HG02798 (cell line): ENCODE results near the gene TP73.
"Not testable (repeated sequence)": the region's sequence is repeated elsewhere in the genome, so short reads cannot be mapped to it uniquely, and the experiment has no call there.

Experiments
- ATAC-seq: cut with Tn5 transposase; IDR thresholded peaks from one replicate; pipeline ENCODE4 v1.9.1; 2021; ENCODE audit warnings: mild to moderate bottlenecking; ENCODE audit not compliant: unreplicated experiment, poor library complexity

Gene TP73

GRCh38 chr1:3617806-3618345 is 34.4 kb upstream of the TP73 start:
- no peak for ATAC-seq

GRCh38 chr1:3618531-3618880 is 33.8 kb upstream of the TP73 start:
- ATAC-seq: no peak

DNA sequence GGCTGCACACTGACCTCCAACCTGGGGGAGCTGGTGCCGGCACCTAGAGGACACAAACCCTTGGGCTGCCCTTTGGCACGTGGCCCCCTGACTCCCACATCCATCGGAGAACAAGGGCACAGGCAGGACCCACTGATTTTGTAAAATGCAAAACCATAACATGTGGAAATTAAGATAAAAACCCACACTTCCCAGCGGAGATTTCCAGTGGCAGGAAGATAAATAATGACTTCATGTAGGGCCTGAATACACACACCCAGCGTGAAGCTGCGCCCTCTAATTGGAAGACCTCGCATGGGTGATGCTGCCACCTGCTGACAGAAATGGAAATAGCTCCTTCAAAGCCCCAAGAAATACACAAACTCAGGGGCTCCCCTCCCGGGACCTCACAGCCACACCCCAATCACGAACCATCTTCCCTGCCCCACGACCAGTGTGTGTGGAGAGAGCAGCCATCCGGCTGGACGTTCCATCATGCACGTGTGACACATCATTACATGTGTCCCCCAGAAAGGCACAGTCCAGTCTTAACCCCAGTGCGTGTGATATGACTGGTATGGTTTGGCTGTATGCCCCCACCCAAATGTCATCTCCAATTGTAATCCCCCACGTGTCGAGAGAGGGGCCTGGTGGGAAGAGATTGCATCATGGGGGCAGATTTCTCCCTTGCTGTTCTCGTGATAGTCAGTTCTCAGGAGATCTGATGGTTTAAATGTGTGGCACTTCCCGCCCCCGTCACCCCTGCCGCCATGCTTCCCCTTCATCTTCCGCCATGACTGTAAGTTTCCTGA is 33.2 kb upstream of the TP73 start:
- ATAC-seq: no peak

DNA sequence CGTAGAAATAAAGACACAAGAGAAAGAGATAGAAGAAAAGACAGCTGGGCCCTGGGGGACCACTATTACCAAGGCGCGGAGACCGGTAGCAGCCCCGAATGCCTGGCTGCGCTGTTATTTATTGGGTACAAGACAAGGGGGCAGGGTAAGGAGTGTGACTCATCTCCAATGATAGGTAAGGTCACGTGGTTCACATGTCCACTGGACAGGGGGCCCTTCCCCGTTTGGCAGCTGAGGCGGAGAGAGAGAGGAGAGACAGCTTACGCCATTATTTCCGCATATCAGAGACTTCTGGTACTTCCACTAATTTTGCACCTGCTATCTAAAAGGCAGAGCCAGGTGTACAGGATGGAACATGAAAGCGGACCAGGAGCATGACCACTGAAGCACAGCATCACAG is 31.6 kb upstream of the TP73 start:
- ATAC-seq: no peak

DNA sequence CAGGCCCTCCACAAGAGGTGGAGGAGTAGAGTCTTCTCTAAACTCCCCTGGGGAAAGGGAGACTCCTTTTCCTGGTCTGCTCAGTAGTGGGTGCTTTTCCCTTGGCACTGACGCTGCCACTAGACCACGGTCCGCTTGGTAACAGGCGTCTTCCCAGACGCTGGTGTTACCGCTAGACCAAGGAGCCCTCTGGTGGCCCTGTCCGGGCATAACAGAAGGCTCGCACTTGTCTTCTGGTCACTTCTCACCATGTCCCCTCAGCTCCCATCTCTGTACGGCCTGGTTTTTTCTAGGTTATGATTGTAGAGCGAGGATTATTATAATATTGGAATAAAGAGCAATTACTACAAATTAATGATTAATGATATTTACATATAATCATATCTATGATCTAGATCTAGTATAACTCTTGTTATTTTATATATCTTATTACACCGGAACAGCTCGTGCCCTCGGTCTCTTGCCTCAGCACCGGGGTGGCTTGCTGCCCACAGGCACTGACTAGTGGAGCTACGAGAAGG is 31.1 kb upstream of the TP73 start:
- not testable (repeated sequence) for ATAC-seq

DNA sequence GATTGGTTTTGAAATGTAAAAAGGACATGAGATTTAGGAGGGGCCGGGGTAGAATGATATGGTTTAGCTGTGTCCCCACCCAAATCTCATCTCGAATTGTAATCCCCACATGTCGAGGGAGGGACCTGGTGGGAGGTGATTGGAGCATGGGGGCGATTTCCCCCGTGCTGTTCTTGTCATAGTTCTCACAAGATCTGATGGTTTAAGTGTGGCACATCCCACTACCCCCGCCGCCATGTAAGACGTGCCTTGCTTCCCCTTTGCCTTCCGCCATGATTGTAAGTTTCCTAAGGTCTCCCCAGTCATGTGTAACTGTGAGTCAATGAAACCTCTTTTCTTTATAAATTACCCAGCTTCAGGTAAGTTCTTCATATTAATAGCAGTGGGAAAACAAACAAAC is 30.2 kb upstream of the TP73 start:
- ATAC-seq: not testable (repeated sequence)

DNA sequence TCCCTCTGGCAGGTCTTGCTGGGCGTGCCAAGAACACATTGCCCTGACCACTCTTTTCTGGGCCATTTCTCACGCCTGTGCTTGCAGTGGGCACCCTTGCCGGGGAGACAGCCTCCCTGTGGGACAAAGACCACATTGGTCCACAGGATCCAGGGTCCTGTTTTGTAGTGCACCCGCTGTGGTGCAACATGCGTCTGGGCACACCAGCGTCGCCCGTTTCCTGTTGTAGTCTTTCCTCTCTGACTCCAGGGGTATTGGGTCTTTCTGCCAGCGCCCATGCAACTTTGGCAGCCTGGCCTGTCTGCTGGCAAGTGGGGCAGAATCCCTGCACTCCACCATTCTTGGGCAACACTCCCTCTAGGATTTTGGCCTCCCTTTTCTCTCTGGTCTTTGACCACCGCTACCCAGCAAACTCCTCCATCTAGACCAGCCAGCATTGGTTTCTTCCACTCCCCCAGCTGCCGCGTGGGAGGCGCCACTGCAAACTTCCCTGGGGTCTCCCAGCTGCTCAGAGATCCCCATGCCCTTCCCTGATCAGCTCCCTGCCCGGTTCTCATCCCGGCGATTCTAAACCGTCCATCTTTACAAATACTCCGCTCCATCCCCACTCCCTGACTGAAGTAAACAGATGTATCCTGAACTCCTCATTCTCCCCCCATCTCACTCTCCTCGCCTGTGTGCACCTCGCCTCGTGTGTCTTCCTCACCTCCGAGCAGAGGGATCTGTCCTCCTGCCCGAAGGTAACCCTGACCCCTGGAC is 28.7 kb upstream of the TP73 start:
- no peak for ATAC-seq

DNA sequence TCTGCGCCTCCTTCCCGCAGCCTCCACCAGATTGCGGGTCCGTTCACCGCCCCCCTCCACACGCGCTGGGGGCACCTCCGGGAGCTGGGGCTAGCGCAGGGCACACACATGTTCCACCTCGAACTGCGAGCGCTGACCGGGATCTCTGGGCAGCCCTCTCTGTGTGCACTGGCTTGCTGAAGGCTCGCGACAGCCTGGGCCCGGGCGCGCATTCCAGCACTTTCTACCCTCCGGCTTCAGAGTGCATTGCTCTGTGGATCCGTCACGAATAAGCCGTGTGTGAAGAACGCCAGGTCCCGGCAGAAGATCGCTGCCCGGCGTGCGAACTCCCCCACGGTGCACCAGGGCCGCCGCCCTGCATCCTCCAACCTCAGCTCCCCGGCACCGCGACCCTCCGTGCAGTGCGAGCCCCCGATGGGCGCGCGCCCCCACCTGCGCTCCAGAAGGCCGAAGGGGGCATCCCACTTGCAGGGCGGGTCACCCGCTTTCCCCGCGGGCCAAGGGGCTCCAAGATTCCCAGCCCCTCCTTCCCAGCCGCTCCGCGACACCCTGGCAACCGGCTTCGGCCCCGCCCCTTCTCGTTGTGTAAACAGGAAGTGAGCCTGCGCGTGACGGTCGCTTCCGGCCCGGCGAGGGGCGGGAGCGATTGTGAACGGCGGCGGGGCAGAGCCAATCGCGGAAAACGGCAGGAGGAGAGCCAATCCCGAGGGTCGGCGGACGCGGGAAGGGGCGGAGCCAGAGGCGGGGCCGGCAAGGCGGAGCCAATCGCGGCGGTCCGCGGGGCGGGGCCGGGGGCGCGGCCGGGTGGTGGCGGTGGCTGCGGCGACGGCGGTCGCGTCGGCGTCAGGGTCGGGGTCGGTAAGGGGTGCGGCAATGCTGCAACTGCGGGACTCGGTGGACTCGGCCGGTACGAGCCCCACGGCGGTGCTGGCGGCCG is 27.8 kb upstream of the TP73 start, which contains the start of gene TPRG1L:
Gene TPRG1L, plus strand, starts transcription at position 816 of the 937 bp plus-strand sequence. Its CDS starts 58 bp downstream, at position 874.
- peak; percentile 96 for ATAC-seq

DNA sequence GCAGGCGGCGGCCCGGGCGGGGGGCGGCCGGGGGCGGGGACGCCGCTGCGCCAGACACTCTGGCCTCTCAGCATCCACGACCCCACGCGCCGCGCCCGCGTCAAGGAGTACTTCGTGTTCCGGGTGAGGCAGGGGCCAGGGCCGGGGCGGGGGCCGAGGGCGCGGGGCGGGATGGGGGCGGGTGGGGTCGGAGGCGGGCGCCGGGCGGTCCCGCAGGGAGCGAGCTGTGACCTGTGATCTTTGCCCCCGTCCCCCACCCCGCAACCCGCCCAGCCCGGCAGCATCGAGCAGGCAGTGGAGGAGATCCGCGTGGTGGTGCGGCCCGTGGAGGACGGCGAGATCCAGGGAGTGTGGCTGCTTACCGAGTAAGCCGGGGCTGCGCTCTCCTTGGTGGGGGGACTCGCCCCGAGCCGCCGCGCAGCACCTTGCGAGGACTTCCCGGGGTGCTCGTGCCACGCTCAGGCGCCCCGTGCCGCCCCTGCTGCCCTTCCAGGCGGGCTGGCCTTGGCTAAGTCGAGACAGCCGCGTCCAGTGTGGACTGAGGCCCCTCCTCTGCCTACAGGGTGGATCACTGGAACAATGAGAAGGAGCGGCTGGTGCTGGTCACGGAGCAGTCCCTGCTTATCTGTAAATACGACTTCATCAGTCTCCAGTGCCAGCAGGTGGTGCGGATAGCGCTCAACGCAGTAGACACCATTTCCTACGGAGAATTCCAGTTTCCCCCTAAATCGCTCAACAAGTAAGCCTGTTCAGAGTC is 27.0 kb upstream of the TP73 start:
- ATAC-seq: peak; percentile 5

DNA sequence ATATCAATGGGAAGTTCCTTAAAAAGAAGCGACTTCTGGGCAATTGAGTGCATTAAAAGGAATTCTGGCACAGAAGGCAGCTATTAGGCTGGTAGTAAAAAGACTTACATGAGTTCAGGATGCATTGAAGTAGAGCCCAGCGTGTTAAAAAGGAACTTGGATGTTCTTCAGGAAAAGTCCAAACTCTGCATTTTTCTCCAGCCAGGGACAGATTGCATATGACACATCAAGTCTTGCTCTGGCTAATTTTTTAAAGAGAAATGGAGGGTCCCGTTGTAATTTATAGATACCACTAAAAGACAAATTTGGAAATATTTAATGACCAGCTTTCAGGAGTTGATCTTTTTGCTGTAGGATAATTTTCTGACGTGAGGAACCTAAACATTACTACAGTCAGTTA is 26.3 kb upstream of the TP73 start:
- no peak for ATAC-seq

GRCh38 chr1:3627515-3628253 is 24.6 kb upstream of the TP73 start:
- no peak for ATAC-seq

GRCh38 chr1:3628445-3628844 is 23.9 kb upstream of the TP73 start:
- ATAC-seq: no peak

- ATAC-seq: no peak
Measured at GRCh38 chr1:3629561-3630160, 22.7 kb upstream of the TP73 start.

DNA sequence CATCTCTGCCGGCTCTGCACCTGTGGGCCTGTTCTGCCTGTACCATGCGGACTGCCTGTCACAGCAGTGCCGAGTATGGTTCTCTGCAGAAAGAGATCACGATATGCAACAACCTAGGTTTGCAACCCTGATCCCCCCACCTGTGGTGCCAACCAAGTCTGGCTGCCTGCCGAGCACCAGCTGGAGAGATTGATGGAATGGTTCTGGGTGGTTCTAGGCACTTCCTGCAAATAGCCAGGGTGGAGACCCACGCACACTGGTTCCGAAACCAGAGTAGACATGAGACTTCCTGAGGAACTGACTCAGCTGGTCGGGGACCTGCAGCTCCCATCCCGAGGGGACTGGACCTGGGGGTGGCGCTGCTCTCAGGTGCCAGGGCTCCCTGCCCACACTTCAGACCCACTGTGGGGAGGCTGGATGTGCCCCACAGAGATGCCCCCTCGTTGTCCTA is 22.1 kb upstream of the TP73 start:
- no peak for ATAC-seq

DNA sequence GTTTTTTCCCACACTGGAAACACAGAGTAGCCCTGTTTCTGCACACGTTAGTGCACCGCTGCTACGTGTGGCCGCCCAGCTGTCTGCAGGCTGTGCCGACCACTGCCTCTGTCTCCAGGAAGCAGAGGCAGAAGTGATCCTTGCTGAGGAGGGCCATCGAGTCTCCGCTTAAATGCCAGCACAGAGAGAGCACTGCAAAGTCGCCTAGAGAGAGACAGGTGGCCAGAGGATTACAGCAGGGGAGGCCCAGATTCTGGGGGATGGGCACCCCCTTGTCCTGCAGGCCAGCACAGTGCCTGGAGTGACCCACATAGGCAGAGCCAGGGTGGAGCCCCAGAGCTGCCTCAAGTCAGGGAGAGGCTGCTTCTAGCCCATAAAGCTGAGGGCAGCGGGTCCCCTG is 21.4 kb upstream of the TP73 start:
- no peak for ATAC-seq

DNA sequence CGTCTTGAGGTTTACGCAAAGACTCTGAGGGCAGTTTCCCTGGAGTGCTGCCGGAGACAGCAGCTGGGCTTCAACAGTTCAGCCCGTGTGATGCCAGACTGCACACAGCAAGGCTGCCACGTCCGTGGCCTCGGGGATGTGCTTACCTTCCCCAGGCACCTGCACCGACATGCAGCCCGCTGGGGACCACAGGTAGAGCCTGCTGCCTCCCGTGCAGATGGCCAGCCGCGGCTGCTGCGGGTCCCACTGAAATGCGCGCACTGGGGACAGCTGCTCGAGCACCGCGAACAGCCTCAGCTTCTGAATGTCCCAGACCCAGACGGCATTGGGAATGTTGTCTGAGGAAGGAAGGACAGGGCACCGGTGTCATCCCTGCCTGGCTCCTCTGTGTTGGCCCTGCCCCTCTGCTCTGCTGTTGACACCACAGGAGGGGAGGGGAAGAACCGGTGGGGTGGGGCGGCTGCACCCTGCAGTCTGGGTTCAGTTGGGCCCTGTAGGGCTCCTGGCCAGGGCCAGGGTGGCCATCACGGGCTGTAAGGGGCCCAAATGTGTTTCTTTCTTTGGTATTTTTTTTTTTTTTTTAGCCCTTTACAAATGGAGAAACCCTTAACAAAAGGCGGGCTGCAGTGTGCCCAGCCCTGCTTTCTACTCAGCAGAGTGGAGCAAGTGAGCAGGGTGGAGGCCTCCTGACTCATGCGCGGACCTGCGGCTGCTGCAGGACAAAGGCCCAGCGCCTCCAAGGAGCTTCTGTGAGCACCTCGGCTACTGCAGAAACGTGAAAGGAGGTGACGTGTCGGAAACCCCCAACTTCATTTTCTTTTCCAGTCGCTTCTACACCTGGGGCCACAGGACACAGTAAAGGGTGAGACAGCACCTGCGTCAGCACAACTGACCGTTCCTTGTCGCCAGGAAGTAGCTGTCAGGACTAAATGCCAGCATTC is 20.7 kb upstream of the TP73 start:
- no peak for ATAC-seq

- no peak for ATAC-seq
Measured at GRCh38 chr1:3632298-3632697, 20.0 kb upstream of the TP73 start.
